H1 (cell line): ENCODE data around the gene HMCN1.

ENCODE experiments used
- CBX5 ChIP-seq: fragments of 300-800, 300-1000 bp; sonication (generic); IDR thresholded peaks from 2 replicates; pipeline ENCODE4 v1.7.1; 2016; ENCODE audit warnings: antibody characterized with exemption, low read length, low read depth
- CTCF ChIP-seq, 3 experiments: IDR thresholded peaks; 1 replicate in 2 of 3; 2 replicates in 1 of 3; pipeline versions ENCODE4 v1.5.1 to v1.6.1; 2011; ENCODE audit warnings: low read length in 3 of 3, mild to moderate bottlenecking in 3 of 3, inconsistent platforms in 2 of 3, low read depth in 1 of 3, moderate library complexity in 1 of 3; ENCODE audit not compliant: insufficient read depth in 1 of 3; ENCODE audit errors: control extremely low read depth in 1 of 3
- EP300 ChIP-seq, 2 experiments: IDR thresholded peaks; 1 replicate in 1 of 2; 2 replicates in 1 of 2; pipeline ENCODE4 v1.6.1; 2011 to 2012; ENCODE audit warnings: low read depth in 2 of 2, low read length in 2 of 2, mild to moderate bottlenecking in 2 of 2, borderline replicate concordance in 1 of 2, inconsistent platforms in 1 of 2, moderate library complexity in 1 of 2
- EZH2 ChIP-seq: fragments of 200-600 bp; sonication (generic); IDR thresholded peaks from 2 replicates; pipeline ENCODE4 v1.7.1; 2012; ENCODE audit warnings: low read depth, mild to moderate bottlenecking, moderate library complexity, low read length, inconsistent platforms; ENCODE audit not compliant: severe bottlenecking
- FOSL1 ChIP-seq: IDR thresholded peaks from 2 replicates; pipeline ENCODE4 v1.6.1; 2011; ENCODE audit warnings: mild to moderate bottlenecking, low read depth, low read length, moderate library complexity; ENCODE audit not compliant: insufficient read depth
- HDAC6 ChIP-seq: IDR thresholded peaks from one replicate; pipeline ENCODE4 v1.7.1; 2012; ENCODE audit warnings: low read depth, mild to moderate bottlenecking, inconsistent platforms, low read length, moderate library complexity
- MAX ChIP-seq: IDR thresholded peaks from 2 replicates; pipeline ENCODE4 v1.6.1; 2012; ENCODE audit warnings: inconsistent platforms
- PHF8 ChIP-seq: fragments of 200-600 bp; sonication (generic); conservative IDR thresholded peaks from 2 replicates; pipeline ENCODE4 v1.7.1; 2012; ENCODE audit warnings: low read depth, mild to moderate bottlenecking, inconsistent platforms, low read length, moderate library complexity
- POLR2A ChIP-seq, 2 experiments: IDR thresholded peaks; 1 replicate in 1 of 2; 2 replicates in 1 of 2; pipeline ENCODE4 v1.6.1; 2011; ENCODE audit warnings: low read depth in 2 of 2, low read length in 2 of 2, mild to moderate bottlenecking in 2 of 2; ENCODE audit errors: control extremely low read depth in 1 of 2
- SUZ12 ChIP-seq: fragments of 200-600 bp; sonication (generic); IDR thresholded peaks from 2 replicates; pipeline ENCODE4 v1.6.1; 2012; ENCODE audit warnings: mild to moderate bottlenecking, inconsistent platforms, low read length, moderate library complexity, mixed read lengths
- TAF1 ChIP-seq: IDR thresholded peaks from 2 replicates; pipeline ENCODE4 v1.6.1; 2011; ENCODE audit warnings: mild to moderate bottlenecking, low read depth, low read length

GRCh38 chr1:186183970-186184628, 449.9 kb downstream of the HMCN1 start:
- TF ChIP-seq CTCF (IDR thresholded peaks at IDR 0.05; ENCODE audit: control extremely low read depth in 1 of 3, insufficient read depth in 1 of 3, low read depth in 1 of 3, low read length in 3 of 3) (no peak), EP300 (IDR thresholded peaks at IDR 0.05; ENCODE audit: borderline replicate concordance in 1 of 2, low read depth in 2 of 2, low read length in 2 of 2) (no peak), POLR2A (IDR thresholded peaks at IDR 0.05; ENCODE audit: control extremely low read depth in 1 of 2, low read depth in 2 of 2, low read length in 2 of 2) (no peak), HDAC6 (no peak), PHF8 (no peak), SUZ12 (no peak), TAF1 (no peak), EZH2 (no peak), FOSL1 (no peak), MAX (no peak), CBX5 (no peak)
